ENCODE results near the gene EYS. TPM values are rescaled to one million over a fixed set of nuclear protein-coding genes. Genes with fewer than 3 reads are reported as not detected.

EYS gene
- total RNA-seq, 1 experiment from 2014 or later: not detected

GRCh38 chr6:65610746-65611145 is 96.3 kb downstream of the EYS start:
- TF ChIP-seq, protein P1, sequence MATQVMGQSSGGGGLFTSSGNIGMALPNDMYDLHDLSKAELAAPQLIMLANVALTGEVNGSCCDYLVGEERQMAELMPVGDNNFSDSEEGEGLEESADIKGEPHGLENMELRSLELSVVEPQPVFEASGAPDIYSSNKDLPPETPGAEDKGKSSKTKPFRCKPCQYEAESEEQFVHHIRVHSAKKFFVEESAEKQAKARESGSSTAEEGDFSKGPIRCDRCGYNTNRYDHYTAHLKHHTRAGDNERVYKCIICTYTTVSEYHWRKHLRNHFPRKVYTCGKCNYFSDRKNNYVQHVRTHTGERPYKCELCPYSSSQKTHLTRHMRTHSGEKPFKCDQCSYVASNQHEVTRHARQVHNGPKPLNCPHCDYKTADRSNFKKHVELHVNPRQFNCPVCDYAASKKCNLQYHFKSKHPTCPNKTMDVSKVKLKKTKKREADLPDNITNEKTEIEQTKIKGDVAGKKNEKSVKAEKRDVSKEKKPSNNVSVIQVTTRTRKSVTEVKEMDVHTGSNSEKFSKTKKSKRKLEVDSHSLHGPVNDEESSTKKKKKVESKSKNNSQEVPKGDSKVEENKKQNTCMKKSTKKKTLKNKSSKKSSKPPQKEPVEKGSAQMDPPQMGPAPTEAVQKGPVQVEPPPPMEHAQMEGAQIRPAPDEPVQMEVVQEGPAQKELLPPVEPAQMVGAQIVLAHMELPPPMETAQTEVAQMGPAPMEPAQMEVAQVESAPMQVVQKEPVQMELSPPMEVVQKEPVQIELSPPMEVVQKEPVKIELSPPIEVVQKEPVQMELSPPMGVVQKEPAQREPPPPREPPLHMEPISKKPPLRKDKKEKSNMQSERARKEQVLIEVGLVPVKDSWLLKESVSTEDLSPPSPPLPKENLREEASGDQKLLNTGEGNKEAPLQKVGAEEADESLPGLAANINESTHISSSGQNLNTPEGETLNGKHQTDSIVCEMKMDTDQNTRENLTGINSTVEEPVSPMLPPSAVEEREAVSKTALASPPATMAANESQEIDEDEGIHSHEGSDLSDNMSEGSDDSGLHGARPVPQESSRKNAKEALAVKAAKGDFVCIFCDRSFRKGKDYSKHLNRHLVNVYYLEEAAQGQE (IDR thresholded peaks at IDR 0.05; ENCODE audit: low read depth): no peak
- TF ChIP-seq RAD21 (IDR thresholded peaks at IDR 0.05; ENCODE audit: low read depth) (no peak), ELF1 (IDR thresholded peaks at IDR 0.05; ENCODE audit: borderline replicate concordance, low read depth) (no peak), EZH2 (IDR thresholded peaks at IDR 0.05) (no peak), CBX3 (IDR thresholded peaks at IDR 0.05; ENCODE audit: low read depth) (no peak), SIN3A (IDR thresholded peaks at IDR 0.05; ENCODE audit: low read depth) (no peak), JUND (IDR thresholded peaks at IDR 0.05) (no peak), ATF3 (IDR thresholded peaks at IDR 0.05) (no peak), POLR2A (IDR thresholded peaks at IDR 0.05; ENCODE audit: borderline replicate concordance, extremely low read depth, insufficient read depth, insufficient read length) (no peak), CEBPB (IDR thresholded peaks at IDR 0.05; ENCODE audit: low read depth) (no peak), POLR2AphosphoS5 (IDR thresholded peaks at IDR 0.05; ENCODE audit: low read depth, low read length) (no peak), ZNF274 (IDR thresholded peaks at IDR 0.05; ENCODE audit: low read depth, low read length) (no peak), SP1 (IDR thresholded peaks at IDR 0.05; ENCODE audit: low read depth) (no peak), TCF7L2 (IDR thresholded peaks at IDR 0.05; ENCODE audit: borderline replicate concordance, extremely low read depth, insufficient read depth, insufficient read length) (no peak), FOSL1 (IDR thresholded peaks at IDR 0.05; ENCODE audit: low read depth) (no peak)
- TF ChIP-seq, protein P2, sequence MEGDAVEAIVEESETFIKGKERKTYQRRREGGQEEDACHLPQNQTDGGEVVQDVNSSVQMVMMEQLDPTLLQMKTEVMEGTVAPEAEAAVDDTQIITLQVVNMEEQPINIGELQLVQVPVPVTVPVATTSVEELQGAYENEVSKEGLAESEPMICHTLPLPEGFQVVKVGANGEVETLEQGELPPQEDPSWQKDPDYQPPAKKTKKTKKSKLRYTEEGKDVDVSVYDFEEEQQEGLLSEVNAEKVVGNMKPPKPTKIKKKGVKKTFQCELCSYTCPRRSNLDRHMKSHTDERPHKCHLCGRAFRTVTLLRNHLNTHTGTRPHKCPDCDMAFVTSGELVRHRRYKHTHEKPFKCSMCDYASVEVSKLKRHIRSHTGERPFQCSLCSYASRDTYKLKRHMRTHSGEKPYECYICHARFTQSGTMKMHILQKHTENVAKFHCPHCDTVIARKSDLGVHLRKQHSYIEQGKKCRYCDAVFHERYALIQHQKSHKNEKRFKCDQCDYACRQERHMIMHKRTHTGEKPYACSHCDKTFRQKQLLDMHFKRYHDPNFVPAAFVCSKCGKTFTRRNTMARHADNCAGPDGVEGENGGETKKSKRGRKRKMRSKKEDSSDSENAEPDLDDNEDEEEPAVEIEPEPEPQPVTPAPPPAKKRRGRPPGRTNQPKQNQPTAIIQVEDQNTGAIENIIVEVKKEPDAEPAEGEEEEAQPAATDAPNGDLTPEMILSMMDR (IDR thresholded peaks at IDR 0.05 in 2 of 3, conservative IDR thresholded peaks at IDR 0.05 in 1 of 3; ENCODE audit: borderline replicate concordance in 1 of 3, insufficient read depth in 1 of 3, low read depth in 2 of 3, low read length in 2 of 3): no peak
- TF ChIP-seq, protein P3, sequence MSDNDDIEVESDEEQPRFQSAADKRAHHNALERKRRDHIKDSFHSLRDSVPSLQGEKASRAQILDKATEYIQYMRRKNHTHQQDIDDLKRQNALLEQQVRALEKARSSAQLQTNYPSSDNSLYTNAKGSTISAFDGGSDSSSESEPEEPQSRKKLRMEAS (IDR thresholded peaks at IDR 0.05): no peak

More at GRCh38 chr6:65610746-65611145, 96.3 kb downstream of the EYS start:
- Histone ChIP-seq H3K79me2 (ENCODE audit: insufficient read depth, low read length) (no peaks in the 10 kb centered on the region), H3K27ac (ENCODE audit: low read depth, low read length) (no peak overlapping the region), H4K20me1 (ENCODE audit: insufficient read depth) (no peaks in the 10 kb centered on the region), H3K9ac (ENCODE audit: low read length) (no peak overlapping the region), H3K36me3 (ENCODE audit: control insufficient read depth in 1 of 2, insufficient read depth in 2 of 2, low read length in 2 of 2) (no peaks in the 10 kb centered on the region), H2AFZ (ENCODE audit: low read depth, low read length, poor library complexity, severe bottlenecking) (no peak overlapping the region), H3K27me3 (ENCODE audit: insufficient read depth, low read length) (no peaks in the 10 kb centered on the region), H3K4me1 (ENCODE audit: control insufficient read depth in 1 of 2, insufficient read depth in 2 of 2, low read length in 2 of 2) (no peaks in the 10 kb centered on the region), H3K9me3 (ENCODE audit: control insufficient read depth in 1 of 2, insufficient read depth in 1 of 2, low read depth in 1 of 2, low read length in 2 of 2) (peaks cover 0 to 10% of the 10 kb centered on the region in 2 experiments; a peak in 1 of 4 replicates), H3K4me3 (replicated peaks in 1 of 2; ENCODE audit: low read depth in 1 of 2, low read length in 2 of 2) (no peak overlapping the region), H3K4me2 (ENCODE audit: low read length) (no peak overlapping the region), H3K9me2 (ENCODE audit: insufficient read depth) (no peaks in the 10 kb centered on the region)
- intact Hi-C loops (cut with micrococcal nuclease): no loop called here
- POLR2A ChIA-PET: no interaction called here
- CTCF ChIA-PET: no interaction called here
- BruUV-seq (replicated peaks): no TSS peak
- RAD21 ChIA-PET (ENCODE audit: low non-redundant PET in 1 of 2, low total read pairs in 2 of 2, uncharacterized antibody in 2 of 2, unreplicated experiment in 2 of 2): no interaction called here
- ATAC-seq (no peak), DNase-seq (ENCODE audit: low read depth, low spot score) (no peak)
